ENCODE data around the gene TIMM17B. TPM values are rescaled to one million over a fixed set of nuclear protein-coding genes. Genes with fewer than 3 reads are reported as not detected.

The TIMM17B gene
- total RNA-seq: 22.4 and 38.3 TPM in 2 replicates

GRCh38 chrX:48897625-48898306 lies at the start of gene TIMM17B, which contains the start of gene PQBP1:
Gene TIMM17B (minus strand): TSS chrX:48897768. CDS start chrX:48897749, 19 bp downstream.
Gene PQBP1 (plus strand): TSS chrX:48897930. CDS start chrX:48898510, 580 bp downstream.

GRCh38 chrX:48918643-48919340 lies 21.2 kb upstream of the TIMM17B start, which contains the start of gene PIM2:
Gene PIM2 (minus strand): TSS chrX:48919024. CDS start chrX:48918834, 190 bp downstream.

GRCh38 chrX:48911412-48912182 lies 14.0 kb upstream of the TIMM17B start, which contains the start of gene SLC35A2:
Gene SLC35A2 (minus strand): TSS chrX:48911646. CDS start chrX:48911636, 10 bp downstream.

Other genes with a start within 250 kb of the TIMM17B start
- gene WAS, start 214.0 kb downstream of the TIMM17B start, total RNA-seq: under 0.01 and 0.28 TPM in 2 replicates
- gene SUV39H1, start 201.0 kb downstream of the TIMM17B start, total RNA-seq: 1.1 and 1.7 TPM in 2 replicates
- gene GLOD5, start 136.0 kb downstream of the TIMM17B start, total RNA-seq: not detected in 2 replicates
- gene GATA1, start 111.2 kb downstream of the TIMM17B start, total RNA-seq: not detected in 2 replicates
- 35.2 and 41.4 TPM in 2 replicates for gene HDAC6, start 95.7 kb downstream of the TIMM17B start, total RNA-seq
- gene ERAS, start 71.3 kb downstream of the TIMM17B start, total RNA-seq: not detected in 2 replicates
- gene PCSK1N, start 62.2 kb downstream of the TIMM17B start, total RNA-seq: under 0.01 and 1.4 TPM in 2 replicates
- 65.6 and 131 TPM in 2 replicates for gene PQBP1, start 162 bp upstream of the TIMM17B start, total RNA-seq
- 18.8 and 26.4 TPM in 2 replicates for gene SLC35A2, start 13.9 kb upstream of the TIMM17B start, total RNA-seq
- 5.9 and 6.5 TPM in 2 replicates for gene PIM2, start 21.3 kb upstream of the TIMM17B start, total RNA-seq
- gene OTUD5, start 59.8 kb upstream of the TIMM17B start, total RNA-seq: 17.4 and 34.5 TPM in 2 replicates
- gene KCND1, start 74.1 kb upstream of the TIMM17B start, total RNA-seq: under 0.01 and 0.93 TPM in 2 replicates
- 23.6 and 36.5 TPM in 2 replicates for gene GRIPAP1, start 104.5 kb upstream of the TIMM17B start, total RNA-seq
- gene TFE3, start 145.6 kb upstream of the TIMM17B start, total RNA-seq: 17.4 and 37.9 TPM in 2 replicates
- gene CCDC120, start 161.2 kb upstream of the TIMM17B start, total RNA-seq: 2.1 and 5.8 TPM in 2 replicates
- 2.1 and 5.4 TPM in 2 replicates for gene PRAF2, start 176.2 kb upstream of the TIMM17B start, total RNA-seq
- 29.0 and 29.4 TPM in 2 replicates for gene WDR45, start 182.1 kb upstream of the TIMM17B start, total RNA-seq
- gene GPKOW, start 226.0 kb upstream of the TIMM17B start, total RNA-seq: 22.9 and 29.0 TPM in 2 replicates